ENCODE data around the gene TBC1D24.

- TF ChIP-seq EZH2 (IDR thresholded peaks at IDR 0.05; ENCODE audit: low read length) (no peak), CTCF (optimal IDR thresholded peaks at IDR 0.05 in 1 of 3, IDR thresholded peaks at IDR 0.05 in 1 of 3, conservative IDR thresholded peaks at IDR 0.05 in 1 of 3; ENCODE audit: extremely low read depth in 1 of 3, insufficient read depth in 2 of 3, low read length in 3 of 3) (no peak)
Measured at GRCh38 chr16:2511128-2511800, 36.3 kb downstream of the TBC1D24 start.
